ENCODE measurements around the gene SP140L. TPM values are rescaled to one million over a fixed set of nuclear protein-coding genes. Genes with fewer than 3 reads are reported as not detected.

The SP140L gene
- total and polyA plus RNA-seq, 10 donors = 32.0 to 85.7 (median 59.3) TPM

DNA sequence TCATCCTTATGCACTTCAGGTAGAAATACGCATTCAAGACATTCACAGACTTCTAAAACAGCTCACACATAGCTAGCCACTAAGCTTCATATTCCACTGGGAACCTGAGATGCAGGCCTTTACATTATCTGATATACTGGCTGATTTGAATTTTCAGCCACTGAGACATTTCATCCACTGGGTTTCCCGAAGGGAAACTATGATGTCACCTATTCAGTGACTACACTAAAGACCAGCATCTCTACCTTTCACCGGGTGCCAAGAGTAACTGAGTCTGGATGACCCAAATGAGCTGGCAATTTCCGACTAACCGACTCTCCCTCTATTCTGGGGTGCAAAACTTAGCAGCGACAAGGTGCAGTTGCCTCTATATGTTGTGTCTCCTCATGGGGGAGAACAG lies 31.8 kb upstream of the SP140L start:
- Histone ChIP-seq H3K36me3 (peaks cover 3 to 100% (median 62%) of the 10 kb centered on the region in 6 donors), H3K4me1 (no peaks in the 10 kb centered on the region), H3K4me3 (no peak overlapping the region), H3K27ac (no peak overlapping the region), H3K27me3 (replicated peaks in 1 of 7) (no peaks in the 10 kb centered on the region), H3K9me3 (peaks cover 0 to 15% (median 11%) of the 10 kb centered on the region in 8 donors)
- 91 to 99% (median 94%) methylated on average over 6 of the region's 6 CpGs for WGBS, 5 donors
- no peak for DNase-seq
- no peak for TF ChIP-seq POLR2A (IDR thresholded peaks at IDR 0.05)
- TF ChIP-seq, protein P1, sequence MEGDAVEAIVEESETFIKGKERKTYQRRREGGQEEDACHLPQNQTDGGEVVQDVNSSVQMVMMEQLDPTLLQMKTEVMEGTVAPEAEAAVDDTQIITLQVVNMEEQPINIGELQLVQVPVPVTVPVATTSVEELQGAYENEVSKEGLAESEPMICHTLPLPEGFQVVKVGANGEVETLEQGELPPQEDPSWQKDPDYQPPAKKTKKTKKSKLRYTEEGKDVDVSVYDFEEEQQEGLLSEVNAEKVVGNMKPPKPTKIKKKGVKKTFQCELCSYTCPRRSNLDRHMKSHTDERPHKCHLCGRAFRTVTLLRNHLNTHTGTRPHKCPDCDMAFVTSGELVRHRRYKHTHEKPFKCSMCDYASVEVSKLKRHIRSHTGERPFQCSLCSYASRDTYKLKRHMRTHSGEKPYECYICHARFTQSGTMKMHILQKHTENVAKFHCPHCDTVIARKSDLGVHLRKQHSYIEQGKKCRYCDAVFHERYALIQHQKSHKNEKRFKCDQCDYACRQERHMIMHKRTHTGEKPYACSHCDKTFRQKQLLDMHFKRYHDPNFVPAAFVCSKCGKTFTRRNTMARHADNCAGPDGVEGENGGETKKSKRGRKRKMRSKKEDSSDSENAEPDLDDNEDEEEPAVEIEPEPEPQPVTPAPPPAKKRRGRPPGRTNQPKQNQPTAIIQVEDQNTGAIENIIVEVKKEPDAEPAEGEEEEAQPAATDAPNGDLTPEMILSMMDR (IDR thresholded peaks at IDR 0.05 in 8 of 11, conservative IDR thresholded peaks at IDR 0.05 in 3 of 11) = no peak
- TF ChIP-seq POLR2AphosphoS5 (IDR thresholded peaks at IDR 0.05) = no peak
- intact Hi-C loops (cut with DNase I; ENCODE audit: low total_unique reads) = no loop called here

DNA sequence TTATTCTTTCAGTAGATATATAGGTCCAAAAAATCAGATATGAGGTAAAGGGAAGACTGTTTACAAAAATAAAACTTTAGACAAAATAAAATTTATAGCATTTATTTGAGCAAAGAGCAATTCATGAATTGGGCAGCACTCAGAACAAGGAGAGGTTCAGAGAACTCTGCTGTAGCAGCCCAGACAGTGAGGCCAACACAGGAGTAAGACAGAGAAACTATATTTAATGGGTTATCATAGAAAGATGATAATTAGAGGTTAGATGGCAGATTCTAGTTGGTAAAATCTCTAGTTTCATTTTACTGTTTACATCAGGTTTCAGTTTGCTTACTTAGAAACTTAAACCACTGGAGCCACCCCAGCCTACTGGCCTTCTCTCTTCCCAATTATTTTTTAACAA lies 30.1 kb upstream of the SP140L start:
- Histone ChIP-seq H3K4me3 (no peak overlapping the region), H3K36me3 (peaks cover 3 to 92% (median 53%) of the 10 kb centered on the region in 6 donors), H3K27me3 (replicated peaks in 1 of 7) (no peaks in the 10 kb centered on the region), H3K4me1 (no peaks in the 10 kb centered on the region), H3K9me3 (peaks cover 0 to 25% (median 11%) of the 10 kb centered on the region in 8 donors), H3K27ac (no peak overlapping the region)
- no peak for DNase-seq
- intact Hi-C loops (cut with DNase I; ENCODE audit: low total_unique reads) = no loop called here
- no peak for TF ChIP-seq POLR2AphosphoS5 (IDR thresholded peaks at IDR 0.05)
- no peak for TF ChIP-seq POLR2A (IDR thresholded peaks at IDR 0.05)
- TF ChIP-seq, protein P1 (IDR thresholded peaks at IDR 0.05 in 8 of 11, conservative IDR thresholded peaks at IDR 0.05 in 3 of 11) = no peak

DNA sequence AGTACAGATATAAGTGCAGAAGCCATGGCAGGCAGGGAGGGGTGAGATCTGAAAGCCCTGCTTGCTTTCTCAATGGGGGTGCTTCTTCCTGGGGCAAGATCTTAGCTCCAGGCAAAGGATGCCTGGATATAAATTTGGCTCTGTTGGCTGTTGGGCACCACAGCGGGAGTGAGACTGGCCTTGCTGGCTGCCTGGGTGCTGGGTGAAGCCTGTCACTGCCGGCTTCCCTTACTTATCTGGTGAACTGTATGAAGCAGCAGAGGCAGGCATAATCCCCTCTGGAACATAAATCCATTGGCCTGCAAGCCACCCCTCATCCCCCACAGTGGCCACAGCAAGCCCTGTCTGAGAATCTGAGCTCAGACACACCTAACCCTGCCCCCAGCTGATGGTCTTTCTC lies 27.4 kb upstream of the SP140L start:
- 84 to 96% (median 93%) methylated on average over 2 of the region's 2 CpGs for WGBS, 5 donors
- no peak for DNase-seq
- no peaks in the 10 kb centered on the region for H3K27me3 ChIP-seq (replicated peaks in 1 of 7)
- peaks cover 0 to 39% (median 22%) of the 10 kb centered on the region in 8 donors for H3K9me3 ChIP-seq
- TF ChIP-seq, protein P1 (IDR thresholded peaks at IDR 0.05 in 8 of 11, conservative IDR thresholded peaks at IDR 0.05 in 3 of 11) = no peak
- no peak for TF ChIP-seq POLR2A (IDR thresholded peaks at IDR 0.05)
- no peak for TF ChIP-seq POLR2AphosphoS5 (IDR thresholded peaks at IDR 0.05)
- H3K36me3 ChIP-seq = peaks cover 3 to 65% (median 38%) of the 10 kb centered on the region in 6 donors
- H3K27ac ChIP-seq = no peak overlapping the region
- intact Hi-C loops (cut with DNase I; ENCODE audit: low total_unique reads) = no loop called here
- H3K4me1 ChIP-seq = no peaks in the 10 kb centered on the region
- H3K4me3 ChIP-seq = no peak overlapping the region

DNA sequence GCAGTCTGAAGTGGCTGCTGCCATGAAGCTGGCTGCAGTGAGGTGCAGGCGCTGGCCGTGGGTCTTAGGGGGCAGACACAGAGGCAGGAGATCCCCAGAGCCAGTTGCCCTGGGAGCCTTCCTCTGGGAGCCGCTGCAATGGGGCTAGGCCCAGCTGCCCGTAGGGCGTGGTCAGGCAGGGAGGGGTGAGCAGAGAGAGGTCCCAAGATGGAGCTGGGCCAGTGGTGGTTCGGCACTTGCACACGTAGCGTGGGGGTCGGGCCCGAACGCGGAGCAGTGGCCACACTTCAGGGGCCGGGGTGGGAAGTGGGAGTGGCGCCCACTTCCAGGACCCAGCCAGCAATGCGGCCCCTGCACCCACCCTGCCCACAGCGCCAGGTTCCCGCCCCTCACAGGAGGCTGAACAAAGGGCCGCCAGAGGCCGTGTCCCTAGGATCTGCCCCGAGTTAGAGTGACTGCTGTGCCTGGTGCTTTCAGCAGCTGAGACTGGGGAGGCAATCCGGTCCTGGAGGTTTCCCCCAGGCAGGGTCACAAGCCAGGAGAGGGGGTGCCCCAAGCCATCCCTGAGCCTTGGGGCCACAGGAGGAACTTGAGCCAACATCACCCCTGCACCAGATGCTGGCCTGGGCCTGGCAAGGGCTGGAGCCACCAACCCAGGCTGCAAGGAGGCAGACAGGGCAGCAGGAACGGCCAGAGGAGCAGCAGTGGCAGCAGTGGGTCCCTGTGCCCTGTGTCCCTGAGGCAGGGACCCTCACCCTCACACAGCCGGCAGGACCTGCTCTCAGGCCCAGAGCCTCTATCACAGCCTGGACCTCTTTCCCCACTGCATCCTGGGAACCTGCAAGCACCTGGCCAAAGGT lies 21.3 kb upstream of the SP140L start:
- 94 to 100% (median 97%) methylated on average over 10 to 23 of the region's 23 CpGs for WGBS, 5 donors
- peak; percentile 65 for DNase-seq
- H3K36me3 ChIP-seq = peaks cover 0 to 49% (median 10%) of the 10 kb centered on the region in 6 donors

More for the DNA sequence above, 21.3 kb upstream of the SP140L start:
- TF ChIP-seq, protein P1 (IDR thresholded peaks at IDR 0.05 in 8 of 11, conservative IDR thresholded peaks at IDR 0.05 in 3 of 11) = no peak
- peak in 1 of 3 donors; percentile 19 for TF ChIP-seq POLR2AphosphoS5 (IDR thresholded peaks at IDR 0.05)
- no peak overlapping the region for H3K4me3 ChIP-seq
- no peak overlapping the region for H3K27ac ChIP-seq
- intact Hi-C loops (cut with DNase I; ENCODE audit: low total_unique reads) = no loop called here
- H3K27me3 ChIP-seq (replicated peaks in 1 of 7) = no peaks in the 10 kb centered on the region
- H3K9me3 ChIP-seq = peaks cover 0 to 25% (median 12%) of the 10 kb centered on the region in 8 donors
- no peaks in the 10 kb centered on the region for H3K4me1 ChIP-seq
